Panc1 (cell line): ENCODE measurements around the gene LRMDA.

Experiments
- POLR2AphosphoS5 ChIP-seq: IDR thresholded peaks from 2 replicates; pipeline ENCODE4 v1.6.1; 2012; ENCODE audit warnings: mild to moderate bottlenecking, low read depth, low read length, moderate library complexity
- SIN3A ChIP-seq: IDR thresholded peaks from 2 replicates; pipeline ENCODE4 v1.6.1; 2012; ENCODE audit warnings: low read depth, mild to moderate bottlenecking, low read length, moderate library complexity, borderline replicate concordance; ENCODE audit not compliant: insufficient read depth
- TCF7L2 ChIP-seq: IDR thresholded peaks from 2 replicates; pipeline ENCODE4 v1.6.1; 2011; ENCODE audit warnings: mild to moderate bottlenecking, low read depth, low read length, inconsistent platforms
- TF ChIP-seq, protein P1 (sequence below): fragments of 450-650 bp; IDR thresholded peaks from 2 replicates; pipeline ENCODE4 v1.5.1; 2017; ENCODE audit warnings: mild to moderate bottlenecking
- TF ChIP-seq, protein P2 (sequence below), 2 experiments: IDR thresholded peaks; 2 replicates each; pipeline ENCODE4 v1.6.1; 2011 to 2012; ENCODE audit warnings: low read depth in 2 of 2, control low read depth in 1 of 2, low read length in 1 of 2, mild to moderate bottlenecking in 1 of 2, moderate library complexity in 1 of 2; ENCODE audit not compliant: insufficient read depth in 1 of 2

DNA sequence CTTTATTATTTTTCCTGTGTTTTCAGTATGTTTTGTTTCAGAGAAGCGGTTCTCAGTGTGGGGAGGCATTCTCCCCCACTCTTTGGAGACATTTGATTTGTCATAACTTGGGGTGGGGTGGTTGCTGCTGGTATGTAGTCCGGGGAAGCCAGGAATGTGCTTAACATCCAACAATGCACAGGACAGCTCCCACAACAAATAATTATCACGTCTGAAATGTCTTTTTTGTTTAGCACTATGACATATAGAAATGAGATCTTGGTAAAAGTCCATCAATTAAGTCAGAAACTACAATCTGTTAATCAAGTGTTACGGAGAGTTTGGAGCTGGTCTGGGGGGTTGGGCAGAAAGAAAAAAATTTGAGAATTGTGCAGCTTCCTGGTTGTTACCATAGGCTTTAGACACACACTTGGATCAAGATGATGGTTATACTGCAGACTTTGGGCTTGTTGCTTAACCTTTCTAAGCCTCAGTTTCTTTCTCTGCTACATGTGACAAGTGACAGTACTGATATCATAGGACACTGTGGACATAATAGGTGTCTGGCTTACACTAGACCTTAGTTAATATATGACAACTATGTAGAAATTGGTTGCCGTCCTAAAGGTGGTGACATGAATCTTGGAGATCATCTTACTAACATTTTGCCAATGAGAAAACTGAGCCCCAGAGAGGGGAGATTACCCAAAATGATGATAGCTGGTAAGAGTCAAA, 113.7 kb downstream of the LRMDA start:
- TF ChIP-seq, protein P1, sequence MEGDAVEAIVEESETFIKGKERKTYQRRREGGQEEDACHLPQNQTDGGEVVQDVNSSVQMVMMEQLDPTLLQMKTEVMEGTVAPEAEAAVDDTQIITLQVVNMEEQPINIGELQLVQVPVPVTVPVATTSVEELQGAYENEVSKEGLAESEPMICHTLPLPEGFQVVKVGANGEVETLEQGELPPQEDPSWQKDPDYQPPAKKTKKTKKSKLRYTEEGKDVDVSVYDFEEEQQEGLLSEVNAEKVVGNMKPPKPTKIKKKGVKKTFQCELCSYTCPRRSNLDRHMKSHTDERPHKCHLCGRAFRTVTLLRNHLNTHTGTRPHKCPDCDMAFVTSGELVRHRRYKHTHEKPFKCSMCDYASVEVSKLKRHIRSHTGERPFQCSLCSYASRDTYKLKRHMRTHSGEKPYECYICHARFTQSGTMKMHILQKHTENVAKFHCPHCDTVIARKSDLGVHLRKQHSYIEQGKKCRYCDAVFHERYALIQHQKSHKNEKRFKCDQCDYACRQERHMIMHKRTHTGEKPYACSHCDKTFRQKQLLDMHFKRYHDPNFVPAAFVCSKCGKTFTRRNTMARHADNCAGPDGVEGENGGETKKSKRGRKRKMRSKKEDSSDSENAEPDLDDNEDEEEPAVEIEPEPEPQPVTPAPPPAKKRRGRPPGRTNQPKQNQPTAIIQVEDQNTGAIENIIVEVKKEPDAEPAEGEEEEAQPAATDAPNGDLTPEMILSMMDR, result no peak
- TF ChIP-seq POLR2AphosphoS5 (no peak), SIN3A (no peak), TCF7L2 (no peak)
- TF ChIP-seq, protein P2, sequence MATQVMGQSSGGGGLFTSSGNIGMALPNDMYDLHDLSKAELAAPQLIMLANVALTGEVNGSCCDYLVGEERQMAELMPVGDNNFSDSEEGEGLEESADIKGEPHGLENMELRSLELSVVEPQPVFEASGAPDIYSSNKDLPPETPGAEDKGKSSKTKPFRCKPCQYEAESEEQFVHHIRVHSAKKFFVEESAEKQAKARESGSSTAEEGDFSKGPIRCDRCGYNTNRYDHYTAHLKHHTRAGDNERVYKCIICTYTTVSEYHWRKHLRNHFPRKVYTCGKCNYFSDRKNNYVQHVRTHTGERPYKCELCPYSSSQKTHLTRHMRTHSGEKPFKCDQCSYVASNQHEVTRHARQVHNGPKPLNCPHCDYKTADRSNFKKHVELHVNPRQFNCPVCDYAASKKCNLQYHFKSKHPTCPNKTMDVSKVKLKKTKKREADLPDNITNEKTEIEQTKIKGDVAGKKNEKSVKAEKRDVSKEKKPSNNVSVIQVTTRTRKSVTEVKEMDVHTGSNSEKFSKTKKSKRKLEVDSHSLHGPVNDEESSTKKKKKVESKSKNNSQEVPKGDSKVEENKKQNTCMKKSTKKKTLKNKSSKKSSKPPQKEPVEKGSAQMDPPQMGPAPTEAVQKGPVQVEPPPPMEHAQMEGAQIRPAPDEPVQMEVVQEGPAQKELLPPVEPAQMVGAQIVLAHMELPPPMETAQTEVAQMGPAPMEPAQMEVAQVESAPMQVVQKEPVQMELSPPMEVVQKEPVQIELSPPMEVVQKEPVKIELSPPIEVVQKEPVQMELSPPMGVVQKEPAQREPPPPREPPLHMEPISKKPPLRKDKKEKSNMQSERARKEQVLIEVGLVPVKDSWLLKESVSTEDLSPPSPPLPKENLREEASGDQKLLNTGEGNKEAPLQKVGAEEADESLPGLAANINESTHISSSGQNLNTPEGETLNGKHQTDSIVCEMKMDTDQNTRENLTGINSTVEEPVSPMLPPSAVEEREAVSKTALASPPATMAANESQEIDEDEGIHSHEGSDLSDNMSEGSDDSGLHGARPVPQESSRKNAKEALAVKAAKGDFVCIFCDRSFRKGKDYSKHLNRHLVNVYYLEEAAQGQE (IDR thresholded peaks at IDR 0.05; ENCODE audit: insufficient read depth in 1 of 2, low read depth in 2 of 2, low read length in 1 of 2), result no peak
